ENCODE results near the gene GRIK3.

DNA sequence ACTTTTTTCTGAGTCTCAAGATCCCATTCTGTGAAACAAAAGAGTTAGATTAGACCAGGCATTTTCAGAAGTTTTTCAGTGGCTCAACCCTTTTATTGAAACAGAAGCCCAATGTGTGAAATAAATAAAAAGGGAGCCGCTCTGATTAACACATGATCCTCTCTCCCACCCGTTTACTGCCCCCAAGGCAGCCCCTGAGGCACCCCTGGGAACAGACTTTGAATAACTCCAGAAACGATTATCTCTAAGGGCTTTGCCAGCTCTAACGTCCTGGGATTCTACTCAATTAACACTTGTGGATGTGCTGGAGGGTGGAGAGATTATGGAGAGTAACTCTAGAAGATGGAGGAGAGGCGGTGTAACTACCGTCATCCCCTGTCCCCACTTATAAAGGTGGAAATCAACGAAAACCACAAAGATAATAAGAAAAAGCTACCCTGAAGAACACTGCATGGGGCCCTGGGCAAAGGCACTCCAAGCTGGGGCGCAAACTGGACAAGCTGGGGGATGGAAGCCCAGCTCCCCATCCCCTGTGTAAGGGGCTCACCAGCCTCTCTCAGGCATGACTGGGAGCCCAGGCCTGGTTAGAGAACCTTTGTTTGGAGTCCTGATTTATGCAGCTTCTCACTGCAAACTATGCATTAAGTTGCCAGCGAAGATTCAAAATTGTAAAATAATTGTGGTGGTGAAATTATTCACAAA lies 39.0 kb upstream of the GRIK3 start:
- TF ChIP-seq, protein P1, sequence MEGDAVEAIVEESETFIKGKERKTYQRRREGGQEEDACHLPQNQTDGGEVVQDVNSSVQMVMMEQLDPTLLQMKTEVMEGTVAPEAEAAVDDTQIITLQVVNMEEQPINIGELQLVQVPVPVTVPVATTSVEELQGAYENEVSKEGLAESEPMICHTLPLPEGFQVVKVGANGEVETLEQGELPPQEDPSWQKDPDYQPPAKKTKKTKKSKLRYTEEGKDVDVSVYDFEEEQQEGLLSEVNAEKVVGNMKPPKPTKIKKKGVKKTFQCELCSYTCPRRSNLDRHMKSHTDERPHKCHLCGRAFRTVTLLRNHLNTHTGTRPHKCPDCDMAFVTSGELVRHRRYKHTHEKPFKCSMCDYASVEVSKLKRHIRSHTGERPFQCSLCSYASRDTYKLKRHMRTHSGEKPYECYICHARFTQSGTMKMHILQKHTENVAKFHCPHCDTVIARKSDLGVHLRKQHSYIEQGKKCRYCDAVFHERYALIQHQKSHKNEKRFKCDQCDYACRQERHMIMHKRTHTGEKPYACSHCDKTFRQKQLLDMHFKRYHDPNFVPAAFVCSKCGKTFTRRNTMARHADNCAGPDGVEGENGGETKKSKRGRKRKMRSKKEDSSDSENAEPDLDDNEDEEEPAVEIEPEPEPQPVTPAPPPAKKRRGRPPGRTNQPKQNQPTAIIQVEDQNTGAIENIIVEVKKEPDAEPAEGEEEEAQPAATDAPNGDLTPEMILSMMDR (IDR thresholded peaks at IDR 0.05): no peak
- no peak for TF ChIP-seq POLR2A (IDR thresholded peaks at IDR 0.05)

Data from right lobe of liver (tissue), 4 donors.